ENCODE results near the gene P3H2. TPM values are rescaled to one million over a fixed set of nuclear protein-coding genes. Genes with fewer than 3 reads are reported as not detected.

P3H2 gene
- total RNA-seq, 1 experiment from 2014 or later, result 0.76 TPM

- H3K9me3 ChIP-seq (ENCODE audit: control insufficient read depth in 1 of 2, insufficient read depth in 1 of 2, low read depth in 1 of 2, low read length in 2 of 2), result no peaks in the 10 kb centered on the region
- no peak overlapping the region for H3K4me2 ChIP-seq (ENCODE audit: low read length)
- peaks cover 2 to 14% of the 10 kb centered on the region in 2 experiments; a peak in 3 of 4 replicates for H3K4me1 ChIP-seq (ENCODE audit: control insufficient read depth in 1 of 2, insufficient read depth in 2 of 2, low read length in 2 of 2)
- no peak overlapping the region for H2AFZ ChIP-seq (ENCODE audit: low read depth, low read length, poor library complexity, severe bottlenecking)
- POLR2A ChIA-PET, result no interaction called here
- ATAC-seq (no peak), DNase-seq (ENCODE audit: low read depth, low spot score) (no peak)
- H4K20me1 ChIP-seq (ENCODE audit: insufficient read depth), result no peaks in the 10 kb centered on the region
- BruUV-seq (replicated peaks), result no TSS peak
- TF ChIP-seq YY1 (IDR thresholded peaks at IDR 0.05; ENCODE audit: extremely low read depth, insufficient replicate concordance, low read depth, low read length) (no peak), EGR1 (IDR thresholded peaks at IDR 0.05; ENCODE audit: low read depth) (no peak), CTCF (IDR thresholded peaks at IDR 0.05 in 2 of 3, conservative IDR thresholded peaks at IDR 0.05 in 1 of 3; ENCODE audit: borderline replicate concordance in 1 of 3, insufficient read depth in 1 of 3, low read depth in 2 of 3, low read length in 2 of 3) (no peak), CEBPB (IDR thresholded peaks at IDR 0.05; ENCODE audit: low read depth) (no peak), ZNF274 (IDR thresholded peaks at IDR 0.05; ENCODE audit: low read depth, low read length) (no peak), JUND (IDR thresholded peaks at IDR 0.05) (no peak), SRF (IDR thresholded peaks at IDR 0.05; ENCODE audit: low read depth) (no peak)
- TF ChIP-seq, protein P1, sequence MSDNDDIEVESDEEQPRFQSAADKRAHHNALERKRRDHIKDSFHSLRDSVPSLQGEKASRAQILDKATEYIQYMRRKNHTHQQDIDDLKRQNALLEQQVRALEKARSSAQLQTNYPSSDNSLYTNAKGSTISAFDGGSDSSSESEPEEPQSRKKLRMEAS (IDR thresholded peaks at IDR 0.05), result no peak
- TF ChIP-seq, protein P2, sequence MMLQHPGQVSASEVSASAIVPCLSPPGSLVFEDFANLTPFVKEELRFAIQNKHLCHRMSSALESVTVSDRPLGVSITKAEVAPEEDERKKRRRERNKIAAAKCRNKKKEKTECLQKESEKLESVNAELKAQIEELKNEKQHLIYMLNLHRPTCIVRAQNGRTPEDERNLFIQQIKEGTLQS (IDR thresholded peaks at IDR 0.05), result no peak
- RAD21 ChIA-PET (ENCODE audit: low non-redundant PET in 1 of 2, low total read pairs in 2 of 2, uncharacterized antibody in 2 of 2, unreplicated experiment in 2 of 2), result no interaction called here
- no peak overlapping the region for H3K27ac ChIP-seq (ENCODE audit: low read depth, low read length)
- no peaks in the 10 kb centered on the region for H3K27me3 ChIP-seq (ENCODE audit: insufficient read depth, low read length)
- no peak overlapping the region for H3K4me3 ChIP-seq (replicated peaks in 1 of 2; ENCODE audit: low read depth in 1 of 2, low read length in 2 of 2)
- no peaks in the 10 kb centered on the region for H3K79me2 ChIP-seq (ENCODE audit: insufficient read depth, low read length)
- H3K36me3 ChIP-seq (ENCODE audit: control insufficient read depth in 1 of 2, insufficient read depth in 2 of 2, low read length in 2 of 2), result no peaks in the 10 kb centered on the region
- CTCF ChIA-PET, result no interaction called here
- H3K9me2 ChIP-seq (ENCODE audit: insufficient read depth), result no peaks in the 10 kb centered on the region
- H3K9ac ChIP-seq (ENCODE audit: low read length), result no peak overlapping the region
- intact Hi-C loops (cut with micrococcal nuclease), result no loop called here
Measured at GRCh38 chr3:190051641-190052040, 69.1 kb downstream of the P3H2 start.

Data from HCT116 (cell line).